NOMO-1 treated with DMSO at 0.1 percent for 48 hours (cell line): ENCODE data around the gene CRHR2.
"Not testable (repeated sequence)": the region's sequence is repeated elsewhere in the genome, so short reads cannot be mapped to it uniquely, and the experiment has no call there.

ENCODE experiments used
- DNase-seq: peaks from one replicate; lab custom pipeline; 2025; ENCODE audit not compliant: unreplicated experiment; lab: John Stamatoyannopoulos, UW

Gene CRHR2

GRCh38 chr7:30656006-30656957, 26.0 kb downstream of the CRHR2 start:
- DNase-seq = no peak

GRCh38 chr7:30655096-30655970, 26.9 kb downstream of the CRHR2 start:
- DNase-seq = no peak

GRCh38 chr7:30654296-30655090, 27.8 kb downstream of the CRHR2 start:
- no peak for DNase-seq

- no peak for DNase-seq
These were observed 29.3 kb downstream of the CRHR2 start for GRCh38 chr7:30652698-30653641.

- no peak for DNase-seq
These were observed 30.1 kb downstream of the CRHR2 start for GRCh38 chr7:30652132-30652531.

GRCh38 chr7:30650421-30650808, 31.8 kb downstream of the CRHR2 start:
- DNase-seq = no peak

- no peak for DNase-seq
These were observed 32.4 kb downstream of the CRHR2 start for GRCh38 chr7:30649717-30650420.

GRCh38 chr7:30648744-30649540, 33.3 kb downstream of the CRHR2 start:
- DNase-seq = no peak

GRCh38 chr7:30647589-30648364, 34.5 kb downstream of the CRHR2 start:
- DNase-seq = no peak

GRCh38 chr7:30646154-30646553, 36.1 kb downstream of the CRHR2 start:
- DNase-seq = no peak

- DNase-seq = no peak
These were observed 36.6 kb downstream of the CRHR2 start for GRCh38 chr7:30645661-30646060.

- no peak for DNase-seq
These were observed 37.8 kb downstream of the CRHR2 start for GRCh38 chr7:30644286-30644955.

GRCh38 chr7:30642789-30643188, 39.5 kb downstream of the CRHR2 start:
- DNase-seq = no peak

GRCh38 chr7:30642322-30642721, 39.9 kb downstream of the CRHR2 start:
- not testable (repeated sequence) for DNase-seq

- no peak for DNase-seq
These were observed 46.5 kb downstream of the CRHR2 start for GRCh38 chr7:30635798-30636197.

GRCh38 chr7:30634634-30635201, 47.5 kb downstream of the CRHR2 start:
- DNase-seq = no peak

- peak; percentile 3 for DNase-seq
These were observed 48.0 kb downstream of the CRHR2 start for GRCh38 chr7:30634193-30634626.
